HCT116 (cell line): ENCODE results near the gene LEMD3. TPM values are rescaled to one million over a fixed set of nuclear protein-coding genes. Genes with fewer than 3 reads are reported as not detected.
A peak's percentile ranks its signal among the peaks of the same experiment; 100 is the strongest.

Experiments used
- ATAC-seq: fragments of 200-7000 bp; cut with Tn5 transposase; 2 replicates; pipeline ENCODE4 v1.9.1; 2020; ENCODE audit warnings: mild to moderate bottlenecking, moderate library complexity
- Bru-seq: library from RNA; stranded (reverse); fragments of 400-500 nt; gene quantifications from one replicate; lab custom pipeline; 2021; lab: Mats Ljungman, UMichigan
- BruChase-seq, 2 experiments: library from RNA; stranded (reverse); fragments of 400-500 nt; gene quantifications; one replicate each; lab custom pipeline; 2021; lab: Mats Ljungman, UMichigan
- BruUV-seq: library from RNA; stranded (reverse); fragments of 400-500 nt; replicated peaks from 2 replicates; lab custom pipeline; 2021; lab: Mats Ljungman, UMichigan
- CTCF ChIA-PET: fragments of 300-600 bp; sonication (Branson Sonifier 250); formaldehyde crosslinking; loops from one replicate; lab custom pipeline; 2021; ENCODE audit warnings: antibody characterized with exemption; lab: Charles Lee
- POLR2A ChIA-PET: fragments of 300-600, 350-600 bp; sonication (Branson Sonifier 250); formaldehyde crosslinking; loops from one replicate; lab custom pipeline; 2021; ENCODE audit warnings: antibody characterized with exemption; lab: Charles Lee
- RAD21 ChIA-PET, 2 experiments: fragments of 300-600 bp; sonication (Branson Sonifier 250); formaldehyde crosslinking; loops; one replicate each; lab custom pipeline; 2023; ENCODE audit warnings: low total read pairs in 2 of 2; ENCODE audit not compliant: uncharacterized antibody in 2 of 2, unreplicated experiment in 2 of 2, low non-redundant PET in 1 of 2; lab: Charles Lee
- DNase-seq: peaks from one replicate; pipeline ENCODE4 v3.0.0-alpha.2; 2010; ENCODE audit warnings: low read depth, low spot score
- H2AFZ ChIP-seq: fragments of 200-600 bp; shearing (Covaris generic), sonication (generic); 2 replicates; pipeline ENCODE4 v1.6.1; 2017; ENCODE audit warnings: low read depth, mixed run types, mixed read lengths, antibody characterized with exemption, low read length; ENCODE audit not compliant: poor library complexity, severe bottlenecking
- H3K27ac ChIP-seq: 2 replicates; pipeline ENCODE4 v1.5.1; 2012; ENCODE audit warnings: low read depth, low read length
- H3K27me3 ChIP-seq: fragments of 200-600 bp; sonication (generic); 2 replicates; pipeline ENCODE4 v1.6.1; 2016; ENCODE audit warnings: mixed run types, low read length, mixed read lengths; ENCODE audit not compliant: insufficient read depth
- H3K36me3 ChIP-seq, 2 experiments: fragments of 200-500 bp in 1 of 2; fragments of 200-600 bp in 1 of 2; sonication (Bioruptor generic) in 1 of 2; sonication (generic) in 1 of 2; 2 replicates each; pipeline versions ENCODE4 v1.5.1 to v1.6.1; 2014 to 2016; ENCODE audit warnings: low read length in 2 of 2, inconsistent platforms in 1 of 2, mixed read lengths in 1 of 2, mixed run types in 1 of 2; ENCODE audit not compliant: insufficient read depth in 2 of 2, control insufficient read depth in 1 of 2
- H3K4me1 ChIP-seq, 2 experiments: fragments of 200-600 bp in 1 of 2; sonication (generic) in 1 of 2; 2 replicates each; pipeline versions ENCODE4 v1.5.1 to v1.6.1; 2012 to 2017; ENCODE audit warnings: low read length in 2 of 2, inconsistent platforms in 1 of 2, mild to moderate bottlenecking in 1 of 2, mixed read lengths in 1 of 2, mixed run types in 1 of 2, moderate library complexity in 1 of 2; ENCODE audit not compliant: insufficient read depth in 2 of 2, control insufficient read depth in 1 of 2
- H3K4me2 ChIP-seq: fragments of 200-600 bp; sonication (generic); 2 replicates; pipeline ENCODE4 v1.6.1; 2017; ENCODE audit warnings: mixed run types, low read length, mixed read lengths
- H3K4me3 ChIP-seq, 2 experiments: fragments of 200-600 bp in 1 of 2; sonication (generic) in 1 of 2; replicated peaks in 1 of 2; 2 replicates each; pipeline ENCODE4 v1.5.1; 2011 to 2016; ENCODE audit warnings: low read length in 2 of 2, control low read depth in 1 of 2, low read depth in 1 of 2, mild to moderate bottlenecking in 1 of 2, mixed read lengths in 1 of 2, mixed run types in 1 of 2
- H3K79me2 ChIP-seq: fragments of 200-600 bp; sonication (generic); 2 replicates; pipeline ENCODE4 v1.6.1; 2017; ENCODE audit warnings: mild to moderate bottlenecking, mixed run types, low read length, moderate library complexity, mixed read lengths; ENCODE audit not compliant: insufficient read depth
- H3K9ac ChIP-seq: fragments of 200-600 bp; sonication (generic); 2 replicates; pipeline ENCODE4 v1.6.1; 2016; ENCODE audit warnings: low read length, mixed read lengths
- H3K9me2 ChIP-seq: fragments of 200-600 bp; sonication (generic), shearing (Covaris generic); 2 replicates; pipeline ENCODE4 v1.6.1; 2017; ENCODE audit warnings: mixed run types, mild to moderate bottlenecking, moderate library complexity; ENCODE audit not compliant: insufficient read depth
- H3K9me3 ChIP-seq, 2 experiments: fragments of 200-500 bp in 1 of 2; fragments of 200-600 bp in 1 of 2; sonication (Bioruptor generic) in 1 of 2; sonication (generic) in 1 of 2; 2 replicates each; pipeline ENCODE4 v1.6.1; 2014 to 2017; ENCODE audit warnings: low read length in 2 of 2, mixed read lengths in 2 of 2, inconsistent platforms in 1 of 2, low read depth in 1 of 2, mild to moderate bottlenecking in 1 of 2, mixed run types in 1 of 2, moderate library complexity in 1 of 2; ENCODE audit not compliant: control insufficient read depth in 1 of 2, insufficient read depth in 1 of 2
- H4K20me1 ChIP-seq: fragments of 200-600 bp; sonication (generic), shearing (Covaris generic); 2 replicates; pipeline ENCODE4 v1.6.1; 2017; ENCODE audit warnings: mixed run types, mild to moderate bottlenecking, moderate library complexity; ENCODE audit not compliant: insufficient read depth
- CBX3 ChIP-seq: IDR thresholded peaks from 2 replicates; pipeline ENCODE4 v1.6.1; 2012; ENCODE audit warnings: low read depth
- CEBPB ChIP-seq: IDR thresholded peaks from 2 replicates; pipeline ENCODE4 v1.6.1; 2012; ENCODE audit warnings: low read depth
- EGR1 ChIP-seq: IDR thresholded peaks from 2 replicates; pipeline ENCODE4 v1.6.1; 2012; ENCODE audit warnings: low read depth
- EZH2phosphoT487 ChIP-seq: fragments of 200-600 bp; IDR thresholded peaks from 2 replicates; pipeline ENCODE4 v1.6.1; 2018; ENCODE audit warnings: antibody characterized with exemption, borderline replicate concordance
- JUND ChIP-seq: IDR thresholded peaks from 2 replicates; pipeline ENCODE4 v1.6.1; 2012
- MAX ChIP-seq: IDR thresholded peaks from 2 replicates; pipeline ENCODE4 v1.6.1; 2012
- POLR2A ChIP-seq: IDR thresholded peaks from 2 replicates; pipeline ENCODE4 v1.7.0; 2011; ENCODE audit warnings: borderline replicate concordance; ENCODE audit not compliant: insufficient read depth, insufficient read length; ENCODE audit errors: extremely low read depth
- POLR2AphosphoS5 ChIP-seq: IDR thresholded peaks from 2 replicates; pipeline ENCODE4 v1.6.1; 2011; ENCODE audit warnings: mild to moderate bottlenecking, low read depth, low read length, moderate library complexity
- SIN3A ChIP-seq: IDR thresholded peaks from 2 replicates; pipeline ENCODE4 v1.6.1; 2012; ENCODE audit warnings: low read depth
- SP1 ChIP-seq: IDR thresholded peaks from 2 replicates; pipeline ENCODE4 v1.6.1; 2012; ENCODE audit warnings: low read depth
- SRF ChIP-seq: IDR thresholded peaks from 2 replicates; pipeline ENCODE4 v1.6.1; 2012; ENCODE audit warnings: low read depth
- TCF7L2 ChIP-seq: IDR thresholded peaks from 2 replicates; pipeline ENCODE4 v1.7.0; 2011; ENCODE audit warnings: borderline replicate concordance, inconsistent platforms; ENCODE audit not compliant: insufficient read depth, insufficient read length; ENCODE audit errors: extremely low read depth
- YY1 ChIP-seq: IDR thresholded peaks from 2 replicates; pipeline ENCODE4 v1.6.1; 2011; ENCODE audit warnings: low read length, low read depth, moderate library complexity, mild to moderate bottlenecking; ENCODE audit not compliant: insufficient replicate concordance; ENCODE audit errors: extremely low read depth
- ZFX ChIP-seq: fragments of 450-650 bp; IDR thresholded peaks from 2 replicates; pipeline ENCODE4 v1.6.1; 2017
- intact Hi-C: fragments of 100-400 bp; cut with micrococcal nuclease; formaldehyde crosslinking; loops from 2 replicates; pipeline ENCODE4 v1.10.0; 2022
- long read RNA-seq: library from polyadenylated mRNA; unstranded; transcript quantifications from one replicate; pipeline ENCODE4 v2.0.0, GENCODE V29; 2021; ENCODE audit not compliant: unreplicated experiment
- polyA plus RNA-seq: library from polyadenylated mRNA; unstranded; fragments of >200 nt; gene quantifications from 2 replicates; pipeline ENCODE4 v1.2.1, GENCODE V29; 2012; ENCODE audit warnings: missing spikeins
- total RNA-seq: library from RNA; stranded (reverse); gene quantifications from one replicate; pipeline ENCODE4 v1.2.1, GENCODE V29; 2021; ENCODE audit not compliant: unreplicated experiment
- TF ChIP-seq, protein P1 (sequence below): IDR thresholded peaks from 2 replicates; pipeline ENCODE4 v1.6.1; 2012; ENCODE audit warnings: low read depth
- TF ChIP-seq, protein P2 (sequence below): IDR thresholded peaks from 2 replicates; pipeline ENCODE4 v1.6.1; 2011; ENCODE audit warnings: mild to moderate bottlenecking, low read length, moderate library complexity; ENCODE audit not compliant: insufficient replicate concordance; ENCODE audit errors: extremely low read depth

Gene LEMD3
- total RNA-seq: 28.7 TPM
- polyA plus RNA-seq: 5.7 and 7.4 TPM in 2 replicates
- Bru-seq, nascent RNA: percentile 88 among the genes with signal in this experiment
- percentile 68 among the genes with signal in this experiment for BruChase-seq, experiment 1, labeled RNA remaining after a 6-hour chase
- BruChase-seq, experiment 2, labeled RNA remaining after a 2-hour chase: percentile 83 among the genes with signal in this experiment
- long read RNA-seq, full-length matches to known transcripts: 44 of 60 reads
- long read RNA-seq, partial matches to known transcripts: 7 of 60 reads
- long read RNA-seq, other reads (novel, unspliced or antisense): 9 of 60 reads

- BruUV-seq: no TSS peak
- RAD21 ChIA-PET: no interaction called here
- Histone ChIP-seq H3K9ac (peak within 1 kb of the TSS; percentile 88), H3K79me2 (peaks cover 51% of the 10 kb centered on the region), H3K9me3 (no peaks in the 10 kb centered on the region; a peak in 1 of 4 replicates), H4K20me1 (peaks cover 3% of the 10 kb centered on the region; the same call in 1 of the 2 replicates), H3K4me2 (peak within 1 kb of the TSS; percentile 85), H3K36me3 (peaks cover 9 to 12% of the 10 kb centered on the region in 2 experiments; a peak in 3 of 4 replicates), H3K27me3 (no peaks in the 10 kb centered on the region), H3K9me2 (no peaks in the 10 kb centered on the region), H3K4me1 (peaks cover 7 to 15% of the 10 kb centered on the region in 2 experiments), H3K27ac (peak within 1 kb of the TSS; percentile 80), H3K4me3 (peak within 1 kb of the TSS; percentile 73 to 84), H2AFZ (peak within 1 kb of the TSS; percentile 82)
- TF ChIP-seq EZH2phosphoT487 (no peak), POLR2AphosphoS5 (peak; percentile 94), ZFX (peak; percentile 61; the same call in 1 of the 2 replicates), SP1 (peak; percentile 84), MAX (peak; percentile 100), JUND (no peak), SRF (no peak), YY1 (peak; percentile 96), POLR2A (peak; percentile 79), SIN3A (peak; percentile 53), CEBPB (no peak), TCF7L2 (peak; percentile 70), EGR1 (0 out of 2 replicates have a peak, but pooled peaks have one; percentile 29), CBX3 (peak; percentile 100)
- TF ChIP-seq, protein P1, sequence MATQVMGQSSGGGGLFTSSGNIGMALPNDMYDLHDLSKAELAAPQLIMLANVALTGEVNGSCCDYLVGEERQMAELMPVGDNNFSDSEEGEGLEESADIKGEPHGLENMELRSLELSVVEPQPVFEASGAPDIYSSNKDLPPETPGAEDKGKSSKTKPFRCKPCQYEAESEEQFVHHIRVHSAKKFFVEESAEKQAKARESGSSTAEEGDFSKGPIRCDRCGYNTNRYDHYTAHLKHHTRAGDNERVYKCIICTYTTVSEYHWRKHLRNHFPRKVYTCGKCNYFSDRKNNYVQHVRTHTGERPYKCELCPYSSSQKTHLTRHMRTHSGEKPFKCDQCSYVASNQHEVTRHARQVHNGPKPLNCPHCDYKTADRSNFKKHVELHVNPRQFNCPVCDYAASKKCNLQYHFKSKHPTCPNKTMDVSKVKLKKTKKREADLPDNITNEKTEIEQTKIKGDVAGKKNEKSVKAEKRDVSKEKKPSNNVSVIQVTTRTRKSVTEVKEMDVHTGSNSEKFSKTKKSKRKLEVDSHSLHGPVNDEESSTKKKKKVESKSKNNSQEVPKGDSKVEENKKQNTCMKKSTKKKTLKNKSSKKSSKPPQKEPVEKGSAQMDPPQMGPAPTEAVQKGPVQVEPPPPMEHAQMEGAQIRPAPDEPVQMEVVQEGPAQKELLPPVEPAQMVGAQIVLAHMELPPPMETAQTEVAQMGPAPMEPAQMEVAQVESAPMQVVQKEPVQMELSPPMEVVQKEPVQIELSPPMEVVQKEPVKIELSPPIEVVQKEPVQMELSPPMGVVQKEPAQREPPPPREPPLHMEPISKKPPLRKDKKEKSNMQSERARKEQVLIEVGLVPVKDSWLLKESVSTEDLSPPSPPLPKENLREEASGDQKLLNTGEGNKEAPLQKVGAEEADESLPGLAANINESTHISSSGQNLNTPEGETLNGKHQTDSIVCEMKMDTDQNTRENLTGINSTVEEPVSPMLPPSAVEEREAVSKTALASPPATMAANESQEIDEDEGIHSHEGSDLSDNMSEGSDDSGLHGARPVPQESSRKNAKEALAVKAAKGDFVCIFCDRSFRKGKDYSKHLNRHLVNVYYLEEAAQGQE: no peak
- TF ChIP-seq, protein P2, sequence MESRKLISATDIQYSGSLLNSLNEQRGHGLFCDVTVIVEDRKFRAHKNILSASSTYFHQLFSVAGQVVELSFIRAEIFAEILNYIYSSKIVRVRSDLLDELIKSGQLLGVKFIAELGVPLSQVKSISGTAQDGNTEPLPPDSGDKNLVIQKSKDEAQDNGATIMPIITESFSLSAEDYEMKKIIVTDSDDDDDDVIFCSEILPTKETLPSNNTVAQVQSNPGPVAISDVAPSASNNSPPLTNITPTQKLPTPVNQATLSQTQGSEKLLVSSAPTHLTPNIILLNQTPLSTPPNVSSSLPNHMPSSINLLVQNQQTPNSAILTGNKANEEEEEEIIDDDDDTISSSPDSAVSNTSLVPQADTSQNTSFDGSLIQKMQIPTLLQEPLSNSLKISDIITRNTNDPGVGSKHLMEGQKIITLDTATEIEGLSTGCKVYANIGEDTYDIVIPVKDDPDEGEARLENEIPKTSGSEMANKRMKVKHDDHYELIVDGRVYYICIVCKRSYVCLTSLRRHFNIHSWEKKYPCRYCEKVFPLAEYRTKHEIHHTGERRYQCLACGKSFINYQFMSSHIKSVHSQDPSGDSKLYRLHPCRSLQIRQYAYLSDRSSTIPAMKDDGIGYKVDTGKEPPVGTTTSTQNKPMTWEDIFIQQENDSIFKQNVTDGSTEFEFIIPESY: peak; percentile 49
- ATAC-seq (peak; percentile 95), DNase-seq (peak; percentile 92)
- POLR2A ChIA-PET: interaction anchor here (0.6 to 1.3 kb wide), 10 partner anchors 9 to 1125 kb away, joined by 3 to 7 read pairs (median 4); no protein-coding TSS in a partner anchor
- intact Hi-C loops: no loop called here
- CTCF ChIA-PET: interaction anchor here (1.1 to 1.3 kb wide), 3 partner anchors 63 to 367 kb away, joined by 3 to 5 read pairs (median 4); no protein-coding TSS in a partner anchor
Measured at GRCh38 chr12:65169320-65170208, at the start of gene LEMD3. TSS of gene LEMD3 (plus strand) at chr12:65169583. CDS start at chr12:65169597, 14 bp downstream.
